ENCODE data around the gene NKD1. TPM values are rescaled to one million over a fixed set of nuclear protein-coding genes. Genes with fewer than 3 reads are reported as not detected.

The NKD1 gene
- total RNA-seq, 1 experiment from 2014 or later: 0.11 TPM

GRCh38 chr16:50673496-50674275 lies 125.5 kb downstream of the NKD1 start:
- DNase-seq (ENCODE audit: low read depth): no peak

GRCh38 chr16:50674831-50675230 lies 126.6 kb downstream of the NKD1 start:
- DNase-seq (ENCODE audit: low read depth): no peak

GRCh38 chr16:50675686-50676610 lies 127.8 kb downstream of the NKD1 start:
- DNase-seq (ENCODE audit: low read depth): no peak

GRCh38 chr16:50676684-50677225 lies 128.6 kb downstream of the NKD1 start:
- DNase-seq (ENCODE audit: low read depth): no peak

- DNase-seq (ENCODE audit: low read depth): no peak
These were observed 129.2 kb downstream of the NKD1 start for GRCh38 chr16:50677351-50677750.

- DNase-seq (ENCODE audit: low read depth): no peak
These were observed 130.3 kb downstream of the NKD1 start for GRCh38 chr16:50678531-50678930.

GRCh38 chr16:50679266-50679665 lies 131.1 kb downstream of the NKD1 start:
- no peak for DNase-seq (ENCODE audit: low read depth)

GRCh38 chr16:50679676-50680555 lies 131.7 kb downstream of the NKD1 start:
- no peak for DNase-seq (ENCODE audit: low read depth)

- DNase-seq (ENCODE audit: low read depth): no peak
These were observed 132.3 kb downstream of the NKD1 start for GRCh38 chr16:50680556-50680893.

GRCh38 chr16:50681021-50681885 lies 133.1 kb downstream of the NKD1 start, which contains the start of gene SNX20:
Gene SNX20 (minus strand): TSS chr16:50681312. CDS start chr16:50677526, 3,786 bp downstream.
- DNase-seq (ENCODE audit: low read depth): no peak

- no peak for DNase-seq (ENCODE audit: low read depth)
These were observed 135.6 kb downstream of the NKD1 start for GRCh38 chr16:50683689-50684374.

- no peak for DNase-seq (ENCODE audit: low read depth)
These were observed 136.7 kb downstream of the NKD1 start for GRCh38 chr16:50684823-50685461.

- no peak for DNase-seq (ENCODE audit: low read depth)
These were observed 137.4 kb downstream of the NKD1 start for GRCh38 chr16:50685462-50686063.

GRCh38 chr16:50688083-50688482 lies 139.9 kb downstream of the NKD1 start:
- no peak for DNase-seq (ENCODE audit: low read depth)

GRCh38 chr16:50688867-50689266 lies 140.7 kb downstream of the NKD1 start:
- no peak for DNase-seq (ENCODE audit: low read depth)

- DNase-seq (ENCODE audit: low read depth): no peak
These were observed 142.0 kb downstream of the NKD1 start for GRCh38 chr16:50690177-50690576.

- DNase-seq (ENCODE audit: low read depth): no peak
These were observed 144.4 kb downstream of the NKD1 start for GRCh38 chr16:50692644-50692998.

GRCh38 chr16:50692999-50693781 lies 145.0 kb downstream of the NKD1 start, which contains the start of gene NOD2:
Gene NOD2 (plus strand): TSS chr16:50693606. CDS start chr16:50699496, 5,890 bp downstream.
- DNase-seq (ENCODE audit: low read depth): peak; percentile 12
